Activated naive CD4-positive, alpha-beta T cell treated with anti-CD3 and anti-CD28 coated beads, Interleukin-2, amount 50 U/mL, for 16 hours (primary cell): ENCODE data around the gene LYRM1.

Experiments
- DNase-seq: peaks from one replicate; pipeline ENCODE4 v3.0.0-alpha.2; 2020

LYRM1 gene

DNA sequence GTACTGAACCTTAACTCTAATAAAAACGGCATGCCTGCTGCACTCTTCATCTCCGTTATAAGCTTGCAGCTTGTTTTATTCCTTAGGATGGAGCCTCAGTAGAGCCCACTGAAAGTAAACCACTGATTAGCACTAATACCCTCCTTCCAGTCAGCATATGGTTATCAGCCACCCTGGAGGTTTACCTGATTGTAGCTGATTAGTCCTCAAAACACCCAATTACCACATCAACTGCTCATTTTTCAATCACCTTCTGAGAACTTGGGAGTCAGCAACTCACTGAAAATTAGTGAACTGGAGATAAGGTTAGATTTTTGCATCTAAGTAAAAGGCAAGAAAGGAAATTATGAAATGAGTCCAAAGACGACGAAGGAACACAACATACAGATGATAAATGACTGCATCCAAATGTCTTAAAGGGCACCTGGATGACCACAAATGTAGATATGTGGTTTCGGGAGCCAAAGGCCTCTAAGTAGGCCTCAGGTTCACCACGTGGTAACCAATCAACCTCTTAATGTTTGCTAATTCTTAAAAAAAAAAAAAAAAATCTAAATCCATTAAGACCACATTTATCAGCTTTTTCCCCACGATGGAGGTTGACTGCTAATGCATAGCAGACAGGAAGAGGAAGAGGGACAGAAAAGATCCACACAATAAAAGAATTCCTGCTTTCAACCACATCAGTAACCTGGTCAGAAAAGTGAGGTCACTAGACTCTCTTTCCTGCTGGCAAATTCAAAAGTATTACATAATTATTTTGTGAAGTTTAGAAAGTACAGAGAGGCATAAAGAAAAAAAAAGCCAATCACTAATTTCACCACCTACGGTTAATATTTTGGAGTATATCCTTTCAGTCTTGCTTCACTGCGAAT lies 28.4 kb upstream of the LYRM1 start:
- DNase-seq: no peak

DNA sequence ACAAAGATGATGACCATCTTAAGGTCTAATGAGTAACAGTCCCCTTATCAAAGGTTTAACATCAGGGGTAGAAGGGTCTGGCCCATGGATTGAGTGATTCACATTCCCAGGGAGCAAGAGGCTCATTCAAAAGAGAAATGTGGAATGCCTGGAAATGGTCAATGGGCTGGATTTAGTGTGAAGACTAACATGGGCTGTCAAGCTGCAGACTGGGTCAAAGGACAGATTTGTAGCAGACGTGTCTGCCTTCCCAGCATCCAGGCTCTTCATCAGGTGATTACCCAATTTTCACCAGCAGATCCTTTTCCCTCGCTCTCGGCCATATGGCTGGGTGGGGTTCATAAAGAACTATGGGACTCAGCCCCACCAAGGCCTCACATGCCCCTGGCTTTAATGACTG lies 27.2 kb upstream of the LYRM1 start:
- DNase-seq: no peak

DNA sequence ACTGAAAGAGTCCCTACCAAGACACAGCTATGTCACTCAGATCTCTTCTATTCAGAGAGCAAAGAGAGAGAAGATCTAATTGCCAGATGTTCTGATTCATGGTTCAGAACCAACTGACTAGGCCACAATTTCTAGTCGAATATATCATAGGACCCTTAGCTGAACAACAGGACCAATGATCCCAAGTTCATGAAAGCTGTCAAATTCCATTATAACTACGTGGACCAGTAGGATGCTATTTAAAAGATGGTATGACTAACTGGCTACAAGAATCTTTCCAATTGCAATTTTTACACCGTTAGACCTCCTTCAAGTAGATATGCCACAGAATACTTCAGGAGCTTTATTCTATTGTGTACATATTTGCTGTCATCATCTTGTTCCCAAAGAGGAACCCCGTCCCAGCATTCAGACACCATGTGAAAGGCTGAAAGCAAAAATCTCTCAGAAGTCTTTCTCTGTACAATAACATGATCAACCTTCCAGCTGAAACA lies 26.4 kb upstream of the LYRM1 start:
- DNase-seq: no peak

DNA sequence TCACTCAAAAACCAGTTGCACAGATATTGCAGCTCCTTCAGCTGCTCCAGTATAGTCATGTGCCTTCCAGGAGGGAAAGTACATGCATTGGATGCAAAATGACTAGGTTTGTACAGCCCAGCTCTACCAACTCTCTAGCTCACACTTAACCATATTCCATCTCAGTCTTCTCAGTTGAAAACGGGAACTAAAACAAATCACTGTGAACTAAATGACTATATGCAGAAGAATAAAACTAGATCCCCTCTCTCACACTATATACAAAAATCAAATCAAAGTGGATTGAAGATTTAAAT lies 25.3 kb upstream of the LYRM1 start:
- no peak for DNase-seq

DNA sequence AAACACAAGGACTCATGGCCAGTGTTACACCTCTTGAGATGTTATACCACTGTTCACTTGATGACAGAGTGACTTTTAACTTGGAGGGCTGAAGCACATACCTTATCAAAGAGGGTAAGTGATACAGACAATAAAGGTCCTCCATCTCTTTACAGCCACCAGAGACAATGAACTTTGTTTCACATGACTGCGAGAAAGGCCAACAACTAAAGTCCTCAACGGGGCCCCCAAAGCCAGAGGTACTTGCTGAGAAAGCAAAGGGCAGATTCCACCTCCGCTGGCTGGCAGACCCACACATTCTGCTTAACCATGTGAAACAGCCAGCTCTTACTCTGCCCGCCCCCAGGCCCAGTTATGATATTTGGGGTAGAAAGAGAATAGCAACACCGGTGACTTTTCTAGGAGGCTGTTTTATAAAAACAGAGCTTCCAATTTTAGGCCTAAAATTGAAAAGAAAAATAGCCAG lies 21.9 kb upstream of the LYRM1 start:
- no peak for DNase-seq

DNA sequence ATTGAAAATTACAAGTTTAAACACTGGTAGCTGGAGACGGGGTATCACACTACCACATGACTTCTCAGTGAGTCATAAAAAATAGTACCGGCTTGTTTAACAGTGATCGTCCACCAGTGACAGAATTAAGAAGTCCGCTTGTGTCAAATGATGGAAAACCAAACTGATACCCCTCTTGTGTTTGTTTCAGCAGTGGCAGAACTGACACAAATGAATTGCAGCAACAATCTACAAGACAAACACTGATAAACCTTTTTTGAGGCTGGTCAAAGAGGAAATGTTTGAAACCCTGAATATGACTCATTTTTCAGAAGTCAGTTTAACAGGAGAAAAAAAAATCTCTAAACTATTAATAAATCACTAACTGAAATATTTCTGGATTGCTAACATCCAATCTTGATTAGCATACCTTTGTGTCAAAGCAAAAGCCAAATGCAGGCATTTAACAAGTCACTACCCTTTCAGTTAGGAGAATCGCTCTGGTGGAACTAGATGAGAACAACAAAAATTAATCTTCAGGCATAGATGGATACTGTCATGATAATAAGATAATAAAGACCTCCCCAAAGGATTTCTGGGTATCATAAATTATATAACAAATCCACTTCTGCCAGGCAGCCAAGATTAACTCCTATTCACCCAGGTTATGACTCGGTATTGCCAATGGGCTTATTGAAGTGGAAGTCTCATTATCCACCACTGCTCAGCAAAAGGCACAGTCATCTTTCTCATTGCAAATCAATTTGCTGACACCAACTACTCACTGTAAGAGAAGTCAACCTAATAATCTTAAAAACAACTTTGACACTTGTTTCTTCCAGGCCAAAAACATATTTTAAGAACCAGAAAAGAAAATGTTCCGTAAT lies 21.2 kb upstream of the LYRM1 start:
- DNase-seq: no peak

DNA sequence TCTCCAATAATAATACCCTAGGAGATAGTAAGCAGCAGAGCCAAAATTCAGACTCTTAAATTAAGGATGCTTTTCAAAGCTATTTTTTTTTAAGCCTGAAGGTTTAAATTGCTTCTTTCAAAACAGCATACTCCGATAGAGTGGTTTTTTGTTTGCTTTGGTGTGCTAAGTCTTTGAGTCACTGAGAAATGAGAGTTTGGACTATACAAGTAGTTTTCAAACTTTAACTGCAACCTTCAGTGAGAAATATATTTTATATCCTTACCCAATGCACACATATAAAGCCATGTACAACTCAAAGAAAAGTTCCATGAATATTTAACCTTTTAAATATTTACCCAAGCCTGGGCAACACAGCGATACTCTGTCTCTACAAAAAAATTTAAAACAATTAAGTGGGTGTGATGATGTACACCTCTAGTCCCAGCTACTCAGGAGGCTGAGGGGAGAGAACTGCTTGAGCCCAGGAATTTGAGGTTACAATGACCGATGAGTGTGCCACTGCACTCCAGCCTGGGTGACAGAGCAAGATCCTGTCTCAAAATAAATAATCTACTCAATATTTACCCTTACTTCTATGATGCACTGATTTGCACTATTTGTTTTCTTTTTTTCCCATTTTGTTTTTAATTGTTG lies 19.6 kb upstream of the LYRM1 start:
- DNase-seq: no peak

DNA sequence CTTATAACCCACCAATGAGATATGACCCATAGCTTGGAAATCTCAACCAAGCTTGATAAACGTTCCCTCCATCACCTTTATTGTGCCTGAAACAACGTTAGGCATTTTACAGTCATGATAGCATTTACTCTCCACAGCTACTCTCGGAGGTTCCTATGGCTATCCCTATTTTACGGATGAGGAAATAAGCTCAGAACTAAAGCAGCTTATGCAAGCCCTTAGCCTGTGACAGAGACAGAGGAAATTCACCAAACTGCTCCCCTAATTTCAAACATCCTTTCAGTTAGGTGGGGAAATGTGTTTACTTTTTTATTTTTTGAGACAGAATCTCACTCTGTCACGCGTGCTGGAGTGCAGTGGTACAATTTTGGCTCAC lies 19.1 kb upstream of the LYRM1 start:
- DNase-seq: no peak

DNA sequence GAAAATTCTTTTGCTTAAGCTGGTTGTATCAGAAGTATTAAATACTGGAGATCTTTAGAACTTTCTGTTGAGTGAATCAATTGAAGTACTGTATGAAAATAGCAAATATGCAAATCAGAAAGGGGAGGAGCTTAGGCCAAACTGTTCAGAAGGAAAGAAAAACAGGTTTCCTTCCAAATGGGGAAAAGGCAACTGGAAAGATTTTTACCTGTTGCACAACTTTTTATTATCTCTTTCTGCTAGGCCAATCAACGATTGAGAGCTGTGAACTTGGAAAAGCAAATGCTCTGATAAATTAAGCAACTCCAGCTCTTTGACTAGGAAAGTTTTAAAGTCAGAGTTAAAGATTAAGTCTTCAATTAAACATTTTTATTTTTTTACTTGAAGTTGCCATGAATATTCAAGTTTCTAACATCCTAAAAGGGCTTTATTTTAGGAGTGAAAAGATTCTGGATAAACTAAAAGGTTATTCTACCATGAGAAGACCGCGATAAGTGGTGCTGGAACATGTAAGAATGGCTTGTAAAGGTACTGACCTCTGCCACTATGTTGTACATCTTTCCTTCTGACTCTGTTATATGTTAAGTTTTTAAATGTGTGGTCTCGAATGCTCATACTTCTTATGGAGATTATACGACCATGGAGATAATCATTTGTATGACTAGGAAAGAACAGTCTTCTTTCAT lies 16.9 kb upstream of the LYRM1 start:
- DNase-seq: no peak

DNA sequence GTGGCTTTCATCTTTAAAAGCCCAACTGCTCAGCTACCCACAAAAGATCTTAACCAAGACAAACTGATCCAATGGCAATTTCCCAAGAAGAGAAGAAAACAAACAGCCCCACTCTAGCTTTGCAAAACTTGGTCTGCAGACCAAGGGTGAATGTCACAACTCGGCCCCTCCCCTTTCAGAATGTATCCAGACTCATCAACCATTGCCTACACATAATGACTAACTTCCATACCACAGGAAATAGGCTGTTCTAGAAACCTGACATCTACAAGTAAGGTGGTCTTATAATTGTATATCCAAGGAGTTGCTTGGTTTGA lies 16.4 kb upstream of the LYRM1 start:
- no peak for DNase-seq

DNA sequence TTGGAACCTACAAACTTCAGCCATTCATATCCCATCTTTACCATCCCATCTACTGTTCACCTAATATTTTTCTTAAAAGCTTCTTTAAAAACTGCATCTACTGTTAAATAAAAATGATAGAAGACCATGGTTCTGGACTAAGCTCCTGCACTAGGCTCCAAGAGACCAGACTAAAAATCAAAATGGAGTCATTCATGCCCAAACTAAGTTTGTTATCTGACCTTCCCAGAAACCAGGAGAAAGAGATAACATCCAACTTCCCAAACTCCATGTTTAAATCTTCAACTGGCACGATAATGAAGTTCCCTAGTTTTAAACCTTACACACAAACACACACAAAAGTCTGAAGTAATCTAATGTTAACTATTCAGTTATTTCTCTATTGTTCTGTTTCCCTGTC lies 14.3 kb upstream of the LYRM1 start:
- DNase-seq: no peak

DNA sequence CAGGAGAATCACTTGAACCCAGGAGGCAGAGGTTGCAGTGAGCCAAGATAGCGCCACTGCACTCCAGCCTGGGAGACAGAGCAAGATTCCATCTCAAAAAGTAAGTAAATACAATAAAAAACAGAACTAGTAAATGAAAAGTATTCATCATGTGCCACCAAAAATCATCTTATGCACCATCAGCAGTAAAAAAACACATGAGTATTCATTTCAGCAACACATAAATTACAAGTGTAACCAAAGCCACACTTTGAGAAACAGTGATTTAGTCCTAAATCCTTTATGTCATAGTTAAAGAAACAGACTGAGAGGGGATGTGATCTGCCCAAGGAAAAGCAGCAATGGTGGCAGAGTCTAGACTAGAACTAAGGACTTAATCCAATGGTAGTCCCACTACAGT lies 13.4 kb upstream of the LYRM1 start:
- DNase-seq: no peak

DNA sequence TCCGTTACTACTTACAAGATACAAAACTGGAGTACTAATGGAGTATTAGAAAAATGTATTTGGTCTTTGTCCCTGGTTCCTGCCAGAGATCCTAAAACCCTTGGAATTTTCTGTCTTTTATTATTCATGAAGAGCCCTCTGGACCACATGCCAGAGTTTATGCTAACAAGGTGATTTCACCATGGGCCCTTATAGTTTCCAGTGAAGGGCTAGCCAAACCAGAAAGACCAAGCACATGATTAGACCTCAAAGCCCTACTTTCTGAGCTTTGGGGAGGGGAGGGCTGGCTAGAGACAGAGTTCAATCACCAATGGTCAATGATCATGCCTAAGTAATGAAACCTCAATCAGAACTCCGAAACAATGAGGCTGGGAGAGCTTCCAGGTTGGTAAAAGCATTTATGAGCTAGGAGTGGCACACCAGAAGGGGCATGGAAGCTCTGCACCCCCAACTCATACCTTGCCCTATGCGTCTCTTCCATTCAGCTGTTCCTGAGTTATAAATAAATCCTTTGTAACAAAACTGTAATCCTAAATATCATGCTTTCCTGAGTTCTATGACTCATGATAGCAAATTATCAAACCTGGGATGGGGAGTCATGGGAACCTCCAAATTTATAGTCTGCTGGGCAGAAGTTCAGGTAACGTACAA lies 10.8 kb upstream of the LYRM1 start:
- DNase-seq: no peak

DNA sequence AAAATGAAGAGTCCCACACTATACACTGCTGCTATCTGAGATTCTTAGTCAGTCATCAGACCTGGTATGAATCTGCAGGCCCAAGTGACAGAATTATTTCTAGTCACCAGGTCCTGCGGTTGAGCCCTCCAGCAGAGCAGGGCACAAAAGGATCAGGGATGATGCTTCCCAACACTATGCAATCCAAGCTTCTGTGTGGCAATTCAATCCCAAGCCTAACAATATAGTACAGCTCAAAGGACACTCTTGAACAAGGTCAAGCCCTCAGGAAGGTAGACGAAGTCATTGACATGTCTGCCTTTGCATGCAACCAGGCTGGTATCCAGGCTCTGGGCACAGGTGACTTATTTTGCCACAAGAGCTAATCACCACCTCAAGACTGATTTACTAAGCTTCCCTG lies 6.2 kb upstream of the LYRM1 start:
- DNase-seq: no peak

DNA sequence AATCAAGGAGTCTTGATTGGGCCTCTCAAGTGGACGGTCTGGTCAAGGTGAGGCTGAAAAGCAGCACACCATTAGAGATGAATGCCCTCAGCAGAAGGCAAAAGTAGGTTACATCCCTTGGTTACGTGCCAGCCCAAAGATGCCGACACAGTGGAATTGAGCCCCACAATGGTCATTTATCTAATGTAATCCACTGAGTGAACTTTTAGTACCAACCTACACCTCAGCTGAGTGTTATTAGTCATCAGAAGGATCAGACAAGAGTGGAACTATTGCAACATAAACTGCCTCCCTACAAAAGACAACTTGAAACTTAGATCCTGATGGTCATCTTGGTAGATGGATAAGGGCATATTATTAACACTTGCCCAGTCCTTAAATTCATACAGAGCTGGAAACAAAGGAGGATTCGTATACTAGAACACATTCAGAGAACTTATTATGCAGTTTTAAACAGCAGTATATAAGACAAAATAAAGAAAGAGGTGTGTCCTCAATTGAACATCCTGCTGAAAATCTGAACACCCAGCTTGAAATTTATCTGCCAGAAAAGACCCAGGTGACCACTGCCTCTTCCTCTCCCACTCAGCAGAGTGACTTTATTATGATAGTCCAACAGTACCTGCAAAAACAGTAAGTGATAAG lies 3.2 kb upstream of the LYRM1 start:
- DNase-seq: no peak

DNA sequence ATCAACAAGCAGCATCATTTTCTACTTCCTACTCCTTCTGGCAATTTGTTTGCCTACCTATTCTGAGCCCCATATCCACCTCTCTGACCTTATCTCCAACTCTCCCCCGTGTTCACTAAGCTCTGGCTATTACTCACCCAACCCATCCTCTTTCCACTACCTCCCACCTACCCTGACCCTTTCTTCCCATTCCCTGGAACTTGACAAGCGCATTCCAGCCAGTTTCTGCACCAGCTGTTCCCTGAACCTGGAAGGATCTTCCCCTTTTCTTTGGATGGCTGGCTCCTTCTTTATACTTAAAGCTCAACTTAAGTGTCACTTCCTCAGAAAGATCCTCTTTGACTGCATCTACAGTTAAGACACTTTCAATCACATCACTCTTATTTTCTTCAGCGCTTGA lies 2.6 kb upstream of the LYRM1 start:
- no peak for DNase-seq

DNA sequence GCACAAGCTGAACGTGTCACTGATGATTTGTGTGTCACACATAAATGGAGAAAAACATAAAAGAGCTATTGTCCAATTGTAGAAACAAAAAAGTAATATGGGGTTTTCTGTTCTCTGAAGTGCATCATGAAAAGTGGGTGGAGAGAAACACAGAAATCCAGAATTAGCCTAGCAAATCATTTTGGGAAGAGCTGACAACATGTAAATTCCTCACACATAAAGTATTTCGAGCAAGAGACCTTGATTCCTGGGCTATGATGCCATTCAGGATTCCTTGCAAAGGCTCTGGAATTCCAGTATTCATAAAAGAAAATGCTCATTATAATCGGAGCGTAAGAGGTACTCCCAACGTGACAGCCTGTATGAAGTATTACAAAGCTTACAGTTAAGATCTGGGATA lies 1.5 kb upstream of the LYRM1 start:
- no peak for DNase-seq

DNA sequence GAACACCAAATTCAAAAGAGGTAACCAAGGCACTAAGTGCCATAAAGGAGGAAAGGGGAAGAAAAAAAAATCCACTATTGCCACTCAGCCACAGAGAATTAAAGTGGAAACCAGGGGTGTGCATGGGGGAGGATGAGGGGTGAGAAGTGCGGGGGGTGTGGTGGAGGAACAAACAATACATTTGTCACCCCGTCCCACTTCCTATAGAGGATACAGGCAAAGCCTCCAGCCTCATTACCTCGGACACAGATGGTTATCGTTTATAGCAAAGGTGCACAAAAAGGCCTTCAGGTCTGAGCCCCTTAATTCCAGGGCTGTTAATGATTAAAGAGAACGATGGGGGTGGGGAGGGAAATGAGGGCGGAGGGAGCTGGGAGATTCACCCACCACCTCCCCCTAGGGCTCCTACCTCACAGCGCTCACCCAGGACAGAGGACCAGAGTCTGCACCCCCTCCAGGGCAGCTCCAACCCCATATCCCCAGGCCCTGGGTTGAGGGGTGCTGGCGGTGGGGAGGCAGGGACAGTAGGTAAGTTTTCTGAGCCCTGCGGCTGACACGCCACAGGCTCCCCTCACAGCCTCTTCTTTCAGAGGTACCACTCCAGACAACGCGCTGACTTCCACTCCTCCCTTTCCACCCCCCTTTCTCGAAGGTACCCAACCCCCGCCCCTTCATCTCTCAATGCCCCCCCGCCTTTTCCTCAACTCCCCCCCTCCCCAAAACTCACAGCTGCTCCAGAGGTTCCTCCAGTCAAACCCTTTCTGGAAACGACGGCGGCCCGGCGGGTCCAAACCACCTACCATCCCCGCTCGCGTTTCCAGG lies 883 bp upstream of the LYRM1 start:
- no peak for DNase-seq

DNA sequence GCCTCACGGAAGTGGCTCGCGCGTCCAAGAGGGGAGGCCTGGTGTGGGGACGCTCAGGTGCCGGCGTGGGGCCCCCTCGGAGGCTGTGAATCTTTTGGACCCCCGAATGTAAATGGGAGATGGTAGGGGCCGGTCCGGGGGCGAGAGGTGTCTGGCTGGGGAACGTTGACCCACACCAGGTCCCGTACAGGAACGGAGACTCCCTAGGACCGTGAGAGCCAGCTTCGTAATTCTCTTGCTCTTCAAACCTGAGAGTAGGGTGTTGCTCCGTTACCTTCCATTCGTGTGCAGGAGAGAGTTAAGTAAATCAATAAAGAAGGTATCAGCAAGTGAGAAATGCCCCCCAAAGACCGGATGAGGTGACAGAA lies 481 bp downstream of the LYRM1 start:
- DNase-seq: no peak

DNA sequence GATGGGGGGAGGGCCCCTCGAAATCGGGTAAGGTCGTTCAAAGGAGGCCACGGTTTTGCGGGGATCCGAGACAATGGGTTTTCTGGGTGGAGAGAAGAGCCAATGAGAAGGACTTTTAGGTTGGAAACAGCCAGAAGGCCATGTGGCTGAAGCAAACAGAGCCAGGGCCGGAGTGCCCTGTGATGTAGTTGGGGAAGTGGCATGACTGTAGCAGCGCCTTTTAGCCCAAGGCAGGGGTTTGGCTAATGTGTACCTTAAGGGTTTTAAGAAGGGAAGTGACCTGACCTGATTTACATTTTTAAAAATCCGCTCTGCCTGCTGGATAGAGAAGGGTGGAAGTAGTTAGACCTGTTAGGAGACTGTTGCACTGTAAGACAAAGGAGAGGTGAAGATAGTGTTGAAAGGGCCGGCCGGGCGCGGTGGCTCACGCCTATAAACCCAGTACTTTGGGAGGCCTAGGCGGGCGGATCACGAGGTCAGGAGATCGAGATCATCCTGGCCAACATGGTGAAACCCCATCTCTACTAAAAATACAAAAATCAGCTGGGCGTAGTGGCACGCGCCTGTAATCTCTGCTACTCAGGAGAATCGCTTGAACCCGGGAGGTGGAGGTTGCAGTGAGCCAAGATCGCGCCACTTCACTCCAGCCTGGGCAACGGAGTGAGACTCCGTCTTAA lies 1.0 kb downstream of the LYRM1 start:
- no peak for DNase-seq

DNA sequence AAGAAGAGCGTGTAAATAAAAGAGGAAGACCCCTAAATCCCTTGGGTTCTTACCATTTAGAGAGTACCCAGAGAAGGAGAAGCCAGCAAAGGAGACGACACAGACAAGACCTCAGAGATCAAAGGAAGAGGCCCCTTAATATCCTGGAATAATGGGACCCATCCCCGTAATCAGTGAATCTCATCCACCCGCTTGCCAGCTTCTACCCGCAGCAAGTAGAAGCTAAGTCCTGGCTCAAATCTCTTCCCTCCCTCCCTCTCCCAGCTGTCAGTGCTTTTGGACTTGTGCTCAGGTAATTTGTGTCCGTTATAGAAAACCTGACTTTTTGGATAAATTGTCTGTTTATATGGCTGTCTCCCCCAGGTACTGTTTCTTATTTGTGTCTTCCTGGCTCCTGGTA lies 1.9 kb downstream of the LYRM1 start:
- DNase-seq: no peak
